ENCODE data around the gene PAX8.

DNA sequence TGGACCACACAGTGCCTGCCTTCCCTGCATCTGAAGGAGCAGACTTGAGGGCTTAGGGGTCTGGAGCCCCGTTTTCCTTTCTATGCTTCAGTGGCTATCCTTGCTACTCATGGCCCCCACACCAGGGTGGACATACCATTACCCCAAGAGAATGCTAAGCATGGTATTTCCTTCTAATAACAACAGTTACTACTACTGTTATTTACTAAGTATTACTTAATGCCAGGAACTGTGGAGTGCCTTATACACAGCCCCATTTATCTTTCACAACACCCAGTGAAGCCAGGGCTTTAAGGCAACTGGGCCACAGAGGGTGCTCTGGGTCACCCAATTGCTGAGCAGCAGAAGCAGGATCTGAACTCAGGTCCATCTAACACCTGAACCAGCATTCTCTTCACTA is 5.8 kb upstream of the PAX8 start:
- no peak for TF ChIP-seq POLR2A (IDR thresholded peaks at IDR 0.05; ENCODE audit: low read depth)
- no peak for TF ChIP-seq EP300 (IDR thresholded peaks at IDR 0.05)
- TF ChIP-seq CTCF (IDR thresholded peaks at IDR 0.05): no peak
